ENCODE results near the gene ACOXL.

Gene ACOXL

DNA sequence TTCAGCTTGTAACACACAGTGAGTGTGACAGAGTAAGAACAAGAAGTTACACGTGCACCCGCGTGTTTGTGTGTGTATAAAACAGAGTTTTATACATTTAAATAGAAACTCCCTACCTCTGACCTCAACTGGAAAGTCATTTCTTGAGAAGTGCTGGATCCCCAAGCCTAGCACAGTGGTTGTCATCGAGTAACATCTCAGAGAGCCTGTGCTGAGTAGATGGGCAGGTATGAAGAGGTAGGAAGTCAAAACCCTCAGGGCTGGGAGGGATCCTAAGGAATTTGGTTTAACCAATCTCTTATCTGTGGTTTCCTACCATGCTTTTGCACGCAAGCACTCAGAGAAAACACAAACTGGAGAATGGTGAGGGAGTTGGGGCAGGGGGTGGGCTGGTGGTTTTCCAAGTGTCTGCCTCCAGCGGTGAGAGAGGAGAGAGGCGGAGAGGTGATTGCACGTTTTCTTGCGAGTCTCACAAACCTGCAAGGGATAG is 9.2 kb downstream of the ACOXL start (continued):
- TF ChIP-seq, protein P1, sequence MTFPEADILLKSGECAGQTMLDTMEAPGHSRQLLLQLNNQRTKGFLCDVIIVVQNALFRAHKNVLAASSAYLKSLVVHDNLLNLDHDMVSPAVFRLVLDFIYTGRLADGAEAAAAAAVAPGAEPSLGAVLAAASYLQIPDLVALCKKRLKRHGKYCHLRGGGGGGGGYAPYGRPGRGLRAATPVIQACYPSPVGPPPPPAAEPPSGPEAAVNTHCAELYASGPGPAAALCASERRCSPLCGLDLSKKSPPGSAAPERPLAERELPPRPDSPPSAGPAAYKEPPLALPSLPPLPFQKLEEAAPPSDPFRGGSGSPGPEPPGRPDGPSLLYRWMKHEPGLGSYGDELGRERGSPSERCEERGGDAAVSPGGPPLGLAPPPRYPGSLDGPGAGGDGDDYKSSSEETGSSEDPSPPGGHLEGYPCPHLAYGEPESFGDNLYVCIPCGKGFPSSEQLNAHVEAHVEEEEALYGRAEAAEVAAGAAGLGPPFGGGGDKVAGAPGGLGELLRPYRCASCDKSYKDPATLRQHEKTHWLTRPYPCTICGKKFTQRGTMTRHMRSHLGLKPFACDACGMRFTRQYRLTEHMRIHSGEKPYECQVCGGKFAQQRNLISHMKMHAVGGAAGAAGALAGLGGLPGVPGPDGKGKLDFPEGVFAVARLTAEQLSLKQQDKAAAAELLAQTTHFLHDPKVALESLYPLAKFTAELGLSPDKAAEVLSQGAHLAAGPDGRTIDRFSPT (tag by site-specific recombination; IDR thresholded peaks at IDR 0.05), result no peak
- TF ChIP-seq ZNF585B (tag by site-specific recombination; IDR thresholded peaks at IDR 0.05) (no peak), ZNF707 (tag by site-specific recombination; IDR thresholded peaks at IDR 0.05) (no peak), ZNF202 (tag by site-specific recombination; IDR thresholded peaks at IDR 0.05; ENCODE audit: borderline replicate concordance) (no peak), SALL2 (tag by site-specific recombination; IDR thresholded peaks at IDR 0.05; ENCODE audit: borderline replicate concordance) (no peak), ZNF311 (tag by site-specific recombination; IDR thresholded peaks at IDR 0.05; ENCODE audit: borderline replicate concordance) (no peak), ZNF544 (tag by site-specific recombination; IDR thresholded peaks at IDR 0.05) (no peak), KLF9 (tag by site-specific recombination; IDR thresholded peaks at IDR 0.05; ENCODE audit: low read depth) (no peak), ZNF664 (tag by site-specific recombination; IDR thresholded peaks at IDR 0.05) (no peak), ZNF423 (tag by site-specific recombination; IDR thresholded peaks at IDR 0.05) (no peak), PRDM1 (tag by site-specific recombination; IDR thresholded peaks at IDR 0.05) (no peak), ZBTB8A (tag by site-specific recombination; IDR thresholded peaks at IDR 0.05) (no peak), ZNF350 (tag by site-specific recombination; IDR thresholded peaks at IDR 0.05) (no peak), ZNF2 (tag by site-specific recombination; IDR thresholded peaks at IDR 0.05) (no peak), ZNF280D (tag by site-specific recombination; IDR thresholded peaks at IDR 0.05) (no peak), ZNF114 (tag by site-specific recombination; IDR thresholded peaks at IDR 0.05) (no peak), PRDM4 (tag by site-specific recombination; IDR thresholded peaks at IDR 0.05) (no peak), ZNF433 (tag by site-specific recombination; IDR thresholded peaks at IDR 0.05; ENCODE audit: low read depth) (no peak), ZNF19 (tag by site-specific recombination; IDR thresholded peaks at IDR 0.05; ENCODE audit: low read depth) (no peak), ZNF146 (tag by site-specific recombination; IDR thresholded peaks at IDR 0.05) (no peak), ZNF24 (tag by site-specific recombination; IDR thresholded peaks at IDR 0.05) (no peak), GLI2 (tag by site-specific recombination; IDR thresholded peaks at IDR 0.05; ENCODE audit: borderline replicate concordance, low read depth) (no peak)
- TF ChIP-seq, protein P2, sequence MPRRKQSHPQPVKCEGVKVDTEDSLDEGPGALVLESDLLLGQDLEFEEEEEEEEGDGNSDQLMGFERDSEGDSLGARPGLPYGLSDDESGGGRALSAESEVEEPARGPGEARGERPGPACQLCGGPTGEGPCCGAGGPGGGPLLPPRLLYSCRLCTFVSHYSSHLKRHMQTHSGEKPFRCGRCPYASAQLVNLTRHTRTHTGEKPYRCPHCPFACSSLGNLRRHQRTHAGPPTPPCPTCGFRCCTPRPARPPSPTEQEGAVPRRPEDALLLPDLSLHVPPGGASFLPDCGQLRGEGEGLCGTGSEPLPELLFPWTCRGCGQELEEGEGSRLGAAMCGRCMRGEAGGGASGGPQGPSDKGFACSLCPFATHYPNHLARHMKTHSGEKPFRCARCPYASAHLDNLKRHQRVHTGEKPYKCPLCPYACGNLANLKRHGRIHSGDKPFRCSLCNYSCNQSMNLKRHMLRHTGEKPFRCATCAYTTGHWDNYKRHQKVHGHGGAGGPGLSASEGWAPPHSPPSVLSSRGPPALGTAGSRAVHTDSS (tag by site-specific recombination; IDR thresholded peaks at IDR 0.05), result no peak
- TF ChIP-seq, protein P3, sequence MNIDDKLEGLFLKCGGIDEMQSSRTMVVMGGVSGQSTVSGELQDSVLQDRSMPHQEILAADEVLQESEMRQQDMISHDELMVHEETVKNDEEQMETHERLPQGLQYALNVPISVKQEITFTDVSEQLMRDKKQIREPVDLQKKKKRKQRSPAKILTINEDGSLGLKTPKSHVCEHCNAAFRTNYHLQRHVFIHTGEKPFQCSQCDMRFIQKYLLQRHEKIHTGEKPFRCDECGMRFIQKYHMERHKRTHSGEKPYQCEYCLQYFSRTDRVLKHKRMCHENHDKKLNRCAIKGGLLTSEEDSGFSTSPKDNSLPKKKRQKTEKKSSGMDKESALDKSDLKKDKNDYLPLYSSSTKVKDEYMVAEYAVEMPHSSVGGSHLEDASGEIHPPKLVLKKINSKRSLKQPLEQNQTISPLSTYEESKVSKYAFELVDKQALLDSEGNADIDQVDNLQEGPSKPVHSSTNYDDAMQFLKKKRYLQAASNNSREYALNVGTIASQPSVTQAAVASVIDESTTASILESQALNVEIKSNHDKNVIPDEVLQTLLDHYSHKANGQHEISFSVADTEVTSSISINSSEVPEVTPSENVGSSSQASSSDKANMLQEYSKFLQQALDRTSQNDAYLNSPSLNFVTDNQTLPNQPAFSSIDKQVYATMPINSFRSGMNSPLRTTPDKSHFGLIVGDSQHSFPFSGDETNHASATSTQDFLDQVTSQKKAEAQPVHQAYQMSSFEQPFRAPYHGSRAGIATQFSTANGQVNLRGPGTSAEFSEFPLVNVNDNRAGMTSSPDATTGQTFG (tag by site-specific recombination; IDR thresholded peaks at IDR 0.05; ENCODE audit: borderline replicate concordance), result no peak
- TF ChIP-seq, protein P4, sequence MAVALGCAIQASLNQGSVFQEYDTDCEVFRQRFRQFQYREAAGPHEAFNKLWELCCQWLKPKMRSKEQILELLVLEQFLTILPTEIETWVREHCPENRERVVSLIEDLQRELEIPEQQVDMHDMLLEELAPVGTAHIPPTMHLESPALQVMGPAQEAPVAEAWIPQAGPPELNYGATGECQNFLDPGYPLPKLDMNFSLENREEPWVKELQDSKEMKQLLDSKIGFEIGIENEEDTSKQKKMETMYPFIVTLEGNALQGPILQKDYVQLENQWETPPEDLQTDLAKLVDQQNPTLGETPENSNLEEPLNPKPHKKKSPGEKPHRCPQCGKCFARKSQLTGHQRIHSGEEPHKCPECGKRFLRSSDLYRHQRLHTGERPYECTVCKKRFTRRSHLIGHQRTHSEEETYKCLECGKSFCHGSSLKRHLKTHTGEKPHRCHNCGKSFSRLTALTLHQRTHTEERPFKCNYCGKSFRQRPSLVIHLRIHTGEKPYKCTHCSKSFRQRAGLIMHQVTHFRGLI (tag by site-specific recombination; IDR thresholded peaks at IDR 0.05), result no peak
- TF ChIP-seq, protein P5, sequence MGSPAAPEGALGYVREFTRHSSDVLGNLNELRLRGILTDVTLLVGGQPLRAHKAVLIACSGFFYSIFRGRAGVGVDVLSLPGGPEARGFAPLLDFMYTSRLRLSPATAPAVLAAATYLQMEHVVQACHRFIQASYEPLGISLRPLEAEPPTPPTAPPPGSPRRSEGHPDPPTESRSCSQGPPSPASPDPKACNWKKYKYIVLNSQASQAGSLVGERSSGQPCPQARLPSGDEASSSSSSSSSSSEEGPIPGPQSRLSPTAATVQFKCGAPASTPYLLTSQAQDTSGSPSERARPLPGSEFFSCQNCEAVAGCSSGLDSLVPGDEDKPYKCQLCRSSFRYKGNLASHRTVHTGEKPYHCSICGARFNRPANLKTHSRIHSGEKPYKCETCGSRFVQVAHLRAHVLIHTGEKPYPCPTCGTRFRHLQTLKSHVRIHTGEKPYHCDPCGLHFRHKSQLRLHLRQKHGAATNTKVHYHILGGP (tag by site-specific recombination; IDR thresholded peaks at IDR 0.05), result no peak

Measured in HEK293 (cell line).